ENCODE results near the gene COLEC11.
"Not testable (repeated sequence)": the region's sequence is repeated elsewhere in the genome, so short reads cannot be mapped to it uniquely, and the experiment has no call there.

Gene COLEC11

DNA sequence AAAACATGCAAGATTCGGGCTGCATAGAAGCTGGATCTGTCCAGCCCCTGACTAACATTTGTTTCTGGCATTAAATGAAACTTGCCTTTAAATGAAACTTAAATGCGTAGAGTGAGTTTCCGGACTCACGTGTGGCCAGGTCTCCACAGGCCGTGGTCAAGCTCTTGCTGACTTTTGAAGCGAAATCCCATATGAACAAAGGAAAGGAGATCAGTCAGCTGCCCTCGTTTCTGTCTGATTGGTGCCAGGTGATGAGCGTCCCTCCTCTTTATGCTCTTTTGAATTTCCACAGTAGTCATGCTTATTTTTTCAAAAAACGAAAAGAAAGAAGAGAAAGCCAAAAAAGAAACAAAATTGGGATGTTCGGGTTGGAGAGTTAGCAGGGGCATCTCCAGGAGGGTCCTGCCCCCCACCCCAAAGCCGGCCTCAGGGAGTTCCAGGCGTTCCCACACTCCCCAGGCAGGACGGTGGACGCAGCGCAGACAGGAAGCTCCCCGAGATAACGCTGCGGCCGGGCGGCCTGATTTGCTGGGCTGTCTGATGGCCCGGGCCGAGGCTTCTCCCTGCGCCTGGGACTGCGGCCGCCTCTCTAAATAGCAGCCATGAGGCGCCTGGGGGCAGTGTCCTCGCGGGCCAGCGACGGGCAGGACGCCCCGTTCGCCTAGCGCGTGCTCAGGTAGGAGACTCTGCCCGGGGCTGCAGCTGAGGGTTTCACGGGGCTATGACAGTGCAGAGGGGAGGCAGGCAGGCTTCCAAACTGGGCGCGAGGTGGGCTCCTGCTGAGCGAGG lies at the start of gene COLEC11:
TSS of gene COLEC11 (plus strand) at position 620 of the 789 bp plus-strand sequence. CDS start 9,229 bp downstream, outside the sequence.
- DNase-seq, result no peak

DNA sequence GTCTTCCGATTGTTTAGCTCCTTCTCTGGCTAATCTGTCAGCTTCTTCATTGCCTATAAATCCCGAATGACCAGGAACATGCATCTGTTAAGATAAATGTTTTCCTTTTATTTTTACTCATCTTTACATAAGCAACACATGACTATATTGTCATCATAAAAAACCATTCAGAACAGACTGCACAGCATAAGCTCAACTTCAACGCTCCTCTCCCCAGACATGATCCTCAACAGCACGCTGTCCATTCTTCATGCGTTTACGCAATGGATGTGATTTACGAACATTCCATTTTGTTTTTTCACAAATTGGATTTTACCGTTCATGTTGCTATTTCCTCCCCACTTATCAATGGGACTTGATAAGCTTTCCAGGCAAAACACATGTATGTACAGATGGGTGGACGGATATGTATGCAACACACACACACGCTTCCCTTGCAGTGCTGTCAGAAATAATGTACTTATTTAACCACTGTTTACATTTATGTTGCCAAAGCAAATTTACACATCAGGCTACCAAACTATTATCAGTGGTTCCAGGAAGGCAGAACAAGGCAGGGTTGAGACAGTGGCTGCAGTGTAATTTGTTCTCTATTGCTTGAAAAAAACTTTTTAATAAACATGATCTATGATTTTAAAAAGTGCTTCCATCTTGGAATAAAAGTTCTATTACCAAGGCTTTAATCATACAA lies 49.0 kb upstream of the COLEC11 start:
- DNase-seq, result no peak

DNA sequence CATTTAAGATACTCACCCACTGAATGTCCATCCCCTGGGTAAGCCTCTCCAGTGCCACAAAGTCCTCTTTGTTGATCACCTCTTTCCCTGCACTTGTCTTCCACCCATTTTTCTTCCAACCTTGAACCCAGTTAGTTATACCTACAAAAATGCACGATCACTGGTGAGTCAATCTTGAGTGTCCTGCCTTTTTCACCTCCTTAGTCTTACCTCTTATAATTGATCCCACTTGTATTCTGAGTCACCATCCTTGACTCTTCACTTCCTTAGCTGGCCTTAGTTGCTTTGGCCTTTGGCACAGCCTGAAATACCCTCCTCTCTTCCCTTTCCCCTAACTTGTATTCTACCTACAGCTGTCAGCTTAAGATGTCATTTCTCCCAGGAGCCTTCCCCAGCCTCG lies 47.0 kb upstream of the COLEC11 start:
- no peak for DNase-seq

DNA sequence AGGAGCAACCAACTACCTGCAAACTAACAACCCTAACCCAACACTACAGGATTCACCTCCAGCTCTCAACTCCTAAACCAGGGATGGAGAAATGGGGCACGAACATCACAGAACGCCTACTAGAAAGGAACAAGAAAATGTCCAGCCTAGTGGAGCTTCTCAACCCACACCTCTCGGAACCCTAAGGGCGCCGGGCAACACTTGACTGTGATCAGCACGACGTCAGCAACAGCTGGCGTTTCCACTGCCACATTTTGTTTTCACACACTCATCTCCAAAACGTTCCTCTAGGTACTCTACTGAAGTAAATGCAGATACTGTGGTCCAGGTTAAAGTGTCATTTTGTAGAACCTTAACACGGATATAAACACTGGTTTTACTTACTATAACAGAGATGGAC lies 41.0 kb upstream of the COLEC11 start:
- DNase-seq, result no peak

DNA sequence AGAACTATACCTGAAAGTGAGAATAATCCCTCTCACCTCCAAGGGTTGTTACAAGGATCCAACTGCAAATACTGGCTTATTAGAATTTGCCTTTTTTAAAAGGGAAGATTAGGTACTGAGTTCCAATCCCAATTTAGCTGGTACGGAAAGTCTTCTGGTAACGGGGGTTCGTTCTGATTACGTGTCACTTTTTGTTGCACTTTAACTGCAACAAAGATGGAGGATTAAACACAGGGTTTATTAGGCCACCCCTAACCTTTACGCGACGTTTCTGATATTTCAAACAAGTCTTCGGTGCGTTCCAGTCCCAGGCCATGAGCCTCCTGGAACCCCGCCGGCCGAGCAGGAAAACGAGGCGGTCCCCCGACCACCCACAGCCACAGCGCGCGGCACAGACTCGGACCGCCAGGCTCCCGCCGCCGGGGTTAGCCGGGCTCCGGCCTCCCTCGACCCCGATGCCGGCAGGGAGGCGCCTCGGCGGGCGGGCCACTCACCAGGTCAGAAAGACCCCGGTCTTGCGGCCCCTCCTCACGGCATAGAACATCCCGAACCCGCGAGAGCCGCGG lies 37.2 kb upstream of the COLEC11 start:
- DNase-seq, result no peak

DNA sequence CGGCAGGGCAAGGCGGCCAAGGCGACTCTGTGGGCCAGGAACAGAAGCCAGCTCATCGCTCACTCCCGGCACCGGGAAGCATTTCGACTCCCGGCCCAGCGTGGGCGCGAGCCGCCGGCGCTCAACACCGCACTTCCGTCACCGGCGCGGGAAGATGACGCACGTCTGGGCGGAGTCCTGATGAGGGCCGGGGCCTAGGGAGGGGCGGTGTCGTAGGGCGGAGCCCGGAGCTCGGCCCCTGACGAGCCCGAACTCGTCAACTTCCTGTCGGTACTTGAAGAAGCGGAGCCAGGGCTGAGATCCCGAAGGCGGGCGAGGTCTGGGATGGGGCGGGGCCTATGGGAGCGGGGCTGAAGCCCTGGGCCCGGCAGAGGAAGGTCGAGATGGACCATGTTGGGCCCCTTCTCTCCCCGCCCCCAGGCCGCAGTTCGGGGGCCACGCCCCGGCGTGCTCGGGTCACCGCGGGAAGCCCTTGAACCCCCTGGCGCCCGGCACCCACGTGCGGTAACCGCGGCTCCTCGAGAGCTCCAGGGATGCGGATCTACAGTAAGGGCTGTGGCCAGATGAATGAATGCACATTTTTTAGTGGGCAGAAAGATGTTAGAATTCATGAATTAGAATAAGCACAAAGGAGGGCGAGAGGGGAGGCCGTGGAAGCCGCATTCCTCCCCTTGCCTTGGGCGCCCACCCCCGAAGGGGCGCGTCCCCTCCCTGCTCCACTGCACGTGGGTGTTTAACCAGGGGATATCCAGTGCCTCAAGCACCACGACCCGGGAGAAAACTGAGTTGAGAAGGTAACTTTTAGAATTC lies 36.5 kb upstream of the COLEC11 start, which contains the start of gene RNASEH1:
TSS of gene RNASEH1 (minus strand) at position 129 of the 810 bp plus-strand sequence. CDS start at position 56, 73 bp downstream.
- peak; percentile 96 for DNase-seq

DNA sequence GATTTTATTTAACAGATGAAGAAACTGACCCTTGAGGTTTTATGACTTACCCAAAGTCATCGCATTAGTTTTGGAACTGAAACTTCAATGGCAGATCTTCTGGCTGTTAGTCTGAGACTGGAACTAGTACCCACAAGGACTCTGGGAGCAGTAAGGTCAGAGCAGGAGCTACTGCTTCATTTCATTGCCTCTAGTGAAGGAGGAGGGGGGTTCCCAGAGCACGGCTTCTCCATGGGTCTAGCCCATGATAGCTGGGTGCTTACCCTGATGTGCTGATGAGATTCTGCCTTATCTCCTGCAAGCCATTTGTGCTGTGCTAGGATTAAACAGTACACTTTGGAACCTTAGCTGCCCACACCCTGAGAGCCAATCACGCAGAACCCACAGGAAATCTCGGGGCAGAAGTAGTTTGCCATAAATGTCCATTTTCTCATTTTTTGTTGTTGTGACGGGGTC lies 31.4 kb upstream of the COLEC11 start:
- DNase-seq, result no peak

DNA sequence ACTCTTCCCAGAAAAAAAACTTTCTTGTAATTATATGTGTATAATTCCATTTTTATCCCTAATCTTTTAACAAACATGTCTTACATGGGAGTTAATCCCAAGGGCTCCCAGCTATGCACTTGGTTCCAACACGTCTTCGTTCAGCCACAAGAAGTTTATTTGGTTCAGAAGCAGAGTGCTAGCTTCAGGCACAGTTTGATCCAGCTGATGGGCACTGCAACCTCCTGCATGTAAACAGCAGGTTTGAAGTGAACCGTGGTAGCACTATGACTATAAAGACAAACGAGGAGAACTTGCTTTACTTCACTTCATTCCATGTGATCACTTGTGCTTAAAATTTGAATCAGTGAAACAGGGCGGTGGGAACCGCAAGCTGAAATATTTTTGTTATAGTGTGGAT lies 29.8 kb upstream of the COLEC11 start:
- DNase-seq, result no peak

DNA sequence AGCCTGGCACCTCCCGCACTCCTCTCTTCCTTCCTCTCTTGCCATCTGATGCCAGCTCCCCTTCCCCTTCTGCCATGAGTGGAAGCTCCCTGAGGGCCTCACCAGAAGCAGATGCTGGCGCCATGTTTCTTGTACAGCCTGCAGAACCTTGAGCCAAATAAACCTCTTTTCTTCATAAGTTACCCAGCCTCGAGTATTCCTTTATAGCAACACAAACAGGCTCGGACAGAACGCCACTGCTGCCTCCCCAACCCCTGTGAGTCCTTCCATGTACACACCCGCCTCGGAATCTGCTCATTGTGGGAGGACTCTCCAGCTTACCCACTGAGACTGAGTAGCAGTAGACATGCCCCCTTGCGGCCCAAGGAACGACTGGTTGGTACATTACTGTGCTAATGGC lies 28.1 kb upstream of the COLEC11 start:
- DNase-seq, result no peak

DNA sequence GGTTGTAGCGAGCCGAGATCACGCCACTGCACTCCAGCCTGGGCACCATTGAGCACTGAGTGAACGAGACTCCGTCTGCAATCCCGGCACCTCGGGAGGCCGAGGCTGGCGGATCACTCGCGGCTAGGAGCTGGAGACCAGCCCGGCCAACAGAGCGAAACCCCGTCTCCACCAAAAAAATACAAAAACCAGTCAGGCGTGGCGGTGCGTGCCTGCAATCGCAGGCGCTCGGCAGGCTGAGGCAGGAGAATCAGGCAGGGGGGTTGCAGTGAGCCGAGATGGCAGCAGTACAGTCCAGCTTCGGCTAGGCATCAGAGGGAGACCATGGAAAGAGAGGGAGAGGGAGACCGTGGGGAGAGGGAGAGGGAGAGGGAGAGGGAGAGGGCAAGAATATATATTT lies 25.3 kb upstream of the COLEC11 start:
- not testable (repeated sequence) for DNase-seq

DNA sequence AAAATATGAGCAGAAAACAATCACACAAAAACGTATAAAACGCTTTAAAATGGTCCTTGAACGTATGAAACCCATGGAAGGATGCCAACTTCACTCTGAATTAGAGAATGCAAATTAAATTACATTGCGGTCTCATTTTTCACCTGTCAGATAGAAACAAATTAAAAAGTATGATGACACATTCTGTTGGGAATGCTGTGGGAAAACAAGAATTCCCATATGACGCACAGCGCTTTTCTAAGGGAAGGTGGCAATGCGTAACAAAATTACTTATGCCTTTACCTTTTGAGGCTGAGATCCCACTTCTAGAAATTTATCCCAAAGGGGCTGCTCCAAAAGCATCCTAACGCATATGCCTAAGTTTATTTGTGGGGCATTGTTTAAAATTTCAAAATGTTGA lies 23.6 kb upstream of the COLEC11 start:
- no peak for DNase-seq

DNA sequence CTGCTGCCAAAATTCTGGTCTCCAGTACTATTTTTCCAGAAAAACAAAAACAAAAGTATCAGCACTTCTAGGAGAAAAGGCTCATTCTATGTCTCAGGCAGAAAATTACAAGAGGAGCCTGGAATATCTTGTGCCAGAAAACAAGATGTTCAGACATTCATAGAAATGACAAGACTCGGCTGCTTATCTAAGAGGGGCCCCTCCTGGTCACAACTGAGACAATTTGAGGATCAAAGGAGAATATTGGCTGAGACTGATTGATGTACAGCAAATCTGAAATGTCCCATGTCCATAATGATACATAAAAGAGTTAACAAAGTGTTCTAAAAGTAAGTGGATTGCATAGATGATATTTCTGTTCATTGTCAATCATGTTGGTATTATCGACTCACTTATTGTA lies 22.3 kb upstream of the COLEC11 start:
- DNase-seq, result no peak

DNA sequence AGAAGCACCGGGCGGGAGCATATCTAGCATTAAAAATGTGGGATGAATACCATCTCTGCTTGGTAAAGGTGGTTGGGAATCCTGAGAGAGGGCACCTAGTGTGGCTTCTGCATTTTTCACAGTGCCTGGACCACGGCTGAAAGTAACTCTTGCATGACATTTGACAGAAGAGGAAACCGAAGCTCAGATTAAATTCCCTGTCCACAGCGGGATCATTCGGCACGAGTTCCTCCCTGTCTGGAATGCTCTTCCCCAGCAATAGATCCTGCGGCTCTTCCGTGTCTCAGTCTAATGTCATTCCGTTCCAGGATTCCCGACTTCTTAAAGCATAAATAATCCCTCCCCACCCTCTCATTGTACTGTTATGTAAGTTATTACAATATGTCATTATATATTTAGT lies 20.8 kb upstream of the COLEC11 start:
- no peak for DNase-seq

DNA sequence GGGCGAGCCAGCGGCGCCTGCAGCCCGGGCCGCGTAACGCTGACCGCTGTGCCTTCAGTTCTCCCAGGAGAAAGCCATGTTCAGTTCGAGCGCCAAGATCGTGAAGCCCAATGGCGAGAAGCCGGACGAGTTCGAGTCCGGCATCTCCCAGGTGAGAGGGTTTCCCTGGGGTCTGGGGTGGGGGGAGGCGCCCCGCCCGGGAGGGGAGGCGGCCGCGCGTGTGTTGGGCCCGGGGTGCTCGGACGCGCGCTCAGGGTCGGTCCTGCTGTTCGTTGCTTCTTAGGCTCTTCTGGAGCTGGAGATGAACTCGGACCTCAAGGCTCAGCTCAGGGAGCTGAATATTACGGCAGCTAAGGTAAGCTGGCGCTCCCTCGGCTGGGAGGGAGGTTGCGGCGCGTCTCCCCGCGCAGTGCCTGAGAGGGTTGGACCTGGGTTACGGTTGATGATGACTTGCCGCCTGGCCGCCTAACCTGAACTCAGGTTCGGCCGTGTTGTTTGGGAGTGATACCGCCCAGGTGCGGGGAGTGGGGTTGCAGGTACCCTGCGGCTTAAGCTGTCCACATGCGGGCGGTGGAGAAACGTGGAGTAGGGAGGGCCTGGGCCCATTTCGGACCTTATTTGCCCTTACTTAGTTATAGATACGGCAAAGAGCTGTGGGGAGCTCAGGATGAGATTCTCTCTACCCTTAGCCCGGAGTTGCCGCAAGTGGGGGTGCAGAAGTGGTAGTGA lies 19.2 kb upstream of the COLEC11 start:
- no peak for DNase-seq

DNA sequence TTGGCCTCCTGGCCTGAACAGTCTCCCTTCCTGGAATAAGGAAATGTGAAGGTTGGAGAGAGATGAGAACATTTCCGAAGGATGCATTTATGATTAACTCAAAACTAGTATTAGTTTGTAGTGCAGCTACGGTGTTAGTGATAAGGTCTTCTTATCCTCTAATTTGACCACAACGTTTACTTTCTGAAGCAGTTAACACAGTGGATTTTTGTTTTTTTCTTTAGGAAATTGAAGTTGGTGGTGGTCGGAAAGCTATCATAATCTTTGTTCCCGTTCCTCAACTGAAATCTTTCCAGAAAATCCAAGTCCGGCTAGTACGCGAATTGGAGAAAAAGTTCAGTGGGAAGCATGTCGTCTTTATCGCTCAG lies 18.7 kb upstream of the COLEC11 start:
- not testable (repeated sequence) for DNase-seq

DNA sequence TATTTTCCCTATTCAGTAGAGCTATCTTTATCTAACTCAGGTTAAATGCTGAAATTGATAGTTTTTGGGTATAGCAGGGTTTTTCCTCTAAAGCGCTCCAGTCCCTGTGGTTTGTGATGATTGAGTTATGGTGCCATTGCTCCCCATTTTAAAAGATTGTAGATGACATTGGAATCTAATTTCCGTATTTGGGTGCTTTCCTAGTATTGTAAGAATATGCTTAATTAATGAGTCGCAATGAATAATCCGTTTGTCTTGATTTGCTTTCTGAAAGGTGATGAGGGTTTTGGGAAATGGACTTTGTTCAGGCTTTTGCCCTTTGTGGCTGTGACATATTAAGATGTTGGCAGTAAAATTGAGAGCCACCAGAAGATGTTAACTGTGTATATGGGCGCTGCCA lies 15.9 kb upstream of the COLEC11 start:
- DNase-seq, result no peak

DNA sequence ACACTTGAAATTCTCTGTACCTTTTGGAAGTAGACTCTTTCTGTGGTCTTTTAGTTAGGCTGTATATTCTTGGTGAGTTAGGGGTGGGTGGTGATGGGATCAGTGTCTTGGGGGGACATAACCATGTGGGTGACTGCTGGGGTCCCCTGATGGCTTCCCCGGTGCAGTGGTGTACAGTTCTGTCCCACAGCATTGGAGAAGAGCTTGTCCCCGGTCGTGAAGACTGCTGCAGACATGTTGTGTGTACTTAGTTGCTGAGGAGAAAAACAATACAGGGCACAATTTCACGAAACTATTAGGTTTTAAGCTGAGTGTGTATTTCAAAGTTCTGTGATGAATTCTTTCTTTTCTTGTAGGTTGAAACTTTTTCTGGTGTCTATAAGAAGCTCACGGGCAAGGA lies 14.5 kb upstream of the COLEC11 start:
- no peak for DNase-seq

DNA sequence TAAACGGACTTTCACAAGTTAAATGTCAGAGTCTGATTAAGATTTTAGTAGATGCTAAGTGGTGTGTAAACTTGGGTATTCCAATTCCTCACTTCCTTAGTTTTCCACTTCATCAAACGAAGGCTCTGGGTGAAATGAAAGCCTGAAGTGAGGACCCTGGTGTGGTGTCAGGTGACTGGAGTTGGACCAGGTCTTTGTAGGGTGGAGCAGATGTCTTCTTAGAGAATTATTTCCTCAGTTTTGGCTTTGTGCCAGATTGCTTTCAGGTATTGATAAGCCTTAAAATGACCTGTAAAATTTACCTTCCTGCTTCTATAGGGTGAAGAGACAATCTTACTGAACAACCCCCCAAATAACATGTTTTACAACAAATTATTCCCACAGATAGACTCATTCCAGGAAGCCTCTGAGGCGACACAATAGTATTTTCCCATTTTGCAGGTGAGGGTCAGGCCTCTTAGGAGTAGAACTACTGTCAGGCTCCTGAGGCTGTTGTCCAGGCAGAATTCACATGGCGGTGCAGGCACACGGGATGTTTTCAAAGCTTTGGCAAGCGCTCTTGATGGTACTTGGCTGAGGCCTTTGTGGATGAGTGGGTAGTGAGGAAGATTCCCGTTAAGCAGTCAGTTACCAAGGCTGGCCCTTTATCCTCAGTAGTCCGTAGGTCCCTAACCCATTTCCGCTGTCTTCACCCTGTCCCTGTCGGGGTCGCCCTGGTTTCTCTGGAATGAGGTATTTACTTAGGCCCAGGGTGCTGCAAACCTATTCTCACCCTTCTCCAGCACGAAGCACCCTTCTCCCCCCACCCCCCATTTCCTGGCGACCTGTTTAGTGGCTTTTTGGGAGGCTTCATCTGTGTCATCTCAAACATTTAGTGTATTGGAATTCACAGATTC lies 13.3 kb upstream of the COLEC11 start:
- DNase-seq, result no peak

DNA sequence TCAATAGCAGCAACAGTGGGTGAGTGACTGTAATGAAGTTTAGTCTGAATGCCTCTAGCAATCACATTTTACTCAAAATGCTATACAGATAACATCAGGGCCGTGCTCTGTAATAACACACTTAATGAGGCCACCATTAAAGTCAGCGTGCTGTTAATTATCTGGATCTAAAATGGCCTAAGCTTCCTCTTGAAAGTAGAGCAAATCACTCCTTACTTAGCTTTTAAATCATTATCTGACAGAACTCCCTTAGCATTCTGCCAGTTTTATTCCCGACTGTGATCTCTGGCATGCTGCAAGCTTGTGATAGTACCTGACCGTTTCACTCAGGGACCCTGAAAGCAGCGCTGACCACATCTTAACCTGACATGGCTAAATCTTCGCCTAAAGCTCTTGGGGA lies 10.8 kb upstream of the COLEC11 start:
- DNase-seq, result no peak

DNA sequence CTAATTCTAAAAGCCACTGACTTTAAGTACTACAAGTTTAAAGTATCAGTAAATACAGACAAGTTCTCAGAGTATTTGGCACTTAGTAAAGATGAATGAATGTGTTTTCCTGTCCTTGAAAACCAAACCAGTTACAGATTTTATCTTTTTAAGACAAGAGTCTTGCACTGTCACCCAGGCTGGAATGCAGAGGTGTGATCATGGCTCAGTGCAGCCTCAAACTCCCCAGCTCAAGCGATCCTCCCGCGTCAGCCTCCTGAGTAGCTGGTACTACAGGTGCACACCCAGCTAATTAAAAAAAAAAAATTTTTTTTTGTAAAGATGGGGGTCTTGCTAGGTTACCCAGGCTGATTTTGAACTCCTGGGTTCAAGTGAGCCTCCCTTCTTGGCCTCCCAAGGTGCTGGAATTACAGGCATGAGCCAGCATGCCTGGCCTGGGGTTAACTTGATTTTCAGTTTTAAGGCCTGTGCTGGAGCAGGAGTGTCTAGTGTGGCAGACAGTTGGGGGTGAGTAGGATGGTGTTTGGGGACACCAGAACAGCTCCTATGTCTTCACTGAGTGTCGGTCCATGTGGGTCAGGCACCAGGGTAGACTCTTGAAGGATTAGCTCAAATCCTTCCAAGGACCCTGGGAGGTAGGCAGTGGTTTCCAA lies 10.2 kb upstream of the COLEC11 start:
- DNase-seq, result no peak
